DMS153 (cell line): ENCODE results near the gene BEND3.
"Not testable (repeated sequence)": the region's sequence is repeated elsewhere in the genome, so short reads cannot be mapped to it uniquely, and the experiment has no call there.

Source experiments
- DNase-seq: peaks from one replicate; lab custom pipeline; 2025; lab: John Stamatoyannopoulos, UW

BEND3 gene

GRCh38 chr6:107114926-107115694 lies at the start of gene BEND3:
Gene BEND3 (minus strand): TSS chr6:107115515. CDS start chr6:107099285, 16,230 bp downstream.
- DNase-seq = no peak

GRCh38 chr6:107164299-107164698 lies 49.0 kb upstream of the BEND3 start:
- DNase-seq = not testable (repeated sequence)

GRCh38 chr6:107161521-107161920 lies 46.2 kb upstream of the BEND3 start:
- no peak for DNase-seq

- DNase-seq = no peak
Observed at GRCh38 chr6:107156617-107157016, 41.3 kb upstream of the BEND3 start.

GRCh38 chr6:107154801-107155160 lies 39.5 kb upstream of the BEND3 start:
- DNase-seq = no peak

- peak; percentile 98 for DNase-seq
Observed at GRCh38 chr6:107154131-107154800, 39.0 kb upstream of the BEND3 start.

GRCh38 chr6:107152638-107153430 lies 37.5 kb upstream of the BEND3 start:
- DNase-seq = peak; percentile 87

GRCh38 chr6:107144666-107145065 lies 29.4 kb upstream of the BEND3 start:
- DNase-seq = no peak

- no peak for DNase-seq
Observed at GRCh38 chr6:107144014-107144413, 28.7 kb upstream of the BEND3 start.

GRCh38 chr6:107140581-107140980 lies 25.3 kb upstream of the BEND3 start:
- no peak for DNase-seq

- DNase-seq = not testable (repeated sequence)
Observed at GRCh38 chr6:107136324-107136723, 21.0 kb upstream of the BEND3 start.

- DNase-seq = not testable (repeated sequence)
Observed at GRCh38 chr6:107135048-107135680, 19.8 kb upstream of the BEND3 start.

GRCh38 chr6:107132330-107132954 lies 17.1 kb upstream of the BEND3 start:
- peak; percentile 26 for DNase-seq

GRCh38 chr6:107129370-107129925 lies 14.1 kb upstream of the BEND3 start:
- DNase-seq = no peak

- no peak for DNase-seq
Observed at GRCh38 chr6:107128577-107128976, 13.3 kb upstream of the BEND3 start.

GRCh38 chr6:107128175-107128574 lies 12.9 kb upstream of the BEND3 start:
- no peak for DNase-seq

- DNase-seq = no peak
Observed at GRCh38 chr6:107125771-107126170, 10.5 kb upstream of the BEND3 start.

- no peak for DNase-seq
Observed at GRCh38 chr6:107124934-107125348, 9.6 kb upstream of the BEND3 start.

GRCh38 chr6:107123501-107123900 lies 8.2 kb upstream of the BEND3 start:
- no peak for DNase-seq

GRCh38 chr6:107122748-107123147 lies 7.4 kb upstream of the BEND3 start:
- no peak for DNase-seq

GRCh38 chr6:107121964-107122495 lies 6.7 kb upstream of the BEND3 start:
- no peak for DNase-seq
